SK-N-MC (cell line): ENCODE data around the gene PLS1.

Experiments
- EZH2 ChIP-seq: fragments of 200-600 bp; sonication (generic); IDR thresholded peaks from one replicate; pipeline ENCODE4 v1.6.1; 2017; ENCODE audit warnings: antibody characterized with exemption
- POLR2AphosphoS5 ChIP-seq: IDR thresholded peaks from 2 replicates; pipeline ENCODE4 v1.6.1; 2012; ENCODE audit warnings: mild to moderate bottlenecking, low read depth, low read length, borderline replicate concordance

GRCh38 chr3:142623194-142623593 is 27.0 kb downstream of the PLS1 start:
- TF ChIP-seq POLR2AphosphoS5 = no peak
- TF ChIP-seq EZH2 = no peak
